NK-92 (cell line): ENCODE results near the gene RBP3.

ENCODE experiments used
- DNase-seq: peaks from one replicate; lab custom pipeline; 2025; ENCODE audit not compliant: unreplicated experiment; lab: John Stamatoyannopoulos, UW

Gene RBP3

DNA sequence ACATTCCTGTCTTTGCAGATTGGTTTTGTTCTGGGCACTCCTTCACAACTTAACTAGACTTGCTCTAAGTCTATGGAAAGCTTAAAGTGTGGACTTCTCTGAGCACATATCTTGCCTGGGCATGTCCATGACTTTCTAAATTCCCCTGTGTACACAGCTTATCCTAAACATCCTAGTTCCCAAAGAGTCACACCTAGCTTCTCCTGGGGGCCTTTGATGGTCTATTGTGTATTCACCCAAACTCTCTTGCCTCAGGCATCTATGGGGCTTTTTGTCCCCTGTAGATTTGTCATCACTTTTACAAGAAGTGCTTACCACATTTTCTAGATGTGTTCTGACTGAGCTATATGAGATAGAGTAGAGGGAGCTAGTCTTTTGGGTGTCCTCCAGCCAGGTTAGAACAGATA is 48.2 kb downstream of the RBP3 start:
- no peak for DNase-seq

GRCh38 chr10:47397256-47397655 is 49.1 kb downstream of the RBP3 start:
- no peak for DNase-seq

DNA sequence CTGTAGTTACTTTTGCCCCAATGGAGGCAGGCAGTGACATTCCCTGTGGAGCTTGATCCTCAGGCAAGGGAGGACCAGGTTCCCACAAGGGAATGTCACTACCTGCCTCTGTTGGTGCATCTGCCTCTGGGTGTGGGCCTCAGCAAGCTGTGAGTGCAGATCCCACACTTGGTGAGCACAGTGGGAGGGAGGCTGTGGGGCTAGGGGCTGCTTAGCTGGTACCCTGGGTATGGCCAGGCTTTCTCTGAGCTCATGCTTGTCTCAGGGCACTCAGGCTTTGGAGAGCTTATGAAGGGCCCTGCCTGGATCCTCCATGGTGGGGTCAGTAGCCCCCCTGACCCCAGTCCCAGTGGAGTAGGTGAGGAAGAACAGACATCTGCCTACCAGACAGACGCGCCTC is 52.1 kb downstream of the RBP3 start:
- DNase-seq, result no peak

- no peak for DNase-seq
Measured at GRCh38 chr10:47400786-47401185, 52.6 kb downstream of the RBP3 start.

- DNase-seq, result no peak
Measured at GRCh38 chr10:47401210-47401609, 53.0 kb downstream of the RBP3 start.

GRCh38 chr10:47401874-47402640 is 53.9 kb downstream of the RBP3 start:
- no peak for DNase-seq

DNA sequence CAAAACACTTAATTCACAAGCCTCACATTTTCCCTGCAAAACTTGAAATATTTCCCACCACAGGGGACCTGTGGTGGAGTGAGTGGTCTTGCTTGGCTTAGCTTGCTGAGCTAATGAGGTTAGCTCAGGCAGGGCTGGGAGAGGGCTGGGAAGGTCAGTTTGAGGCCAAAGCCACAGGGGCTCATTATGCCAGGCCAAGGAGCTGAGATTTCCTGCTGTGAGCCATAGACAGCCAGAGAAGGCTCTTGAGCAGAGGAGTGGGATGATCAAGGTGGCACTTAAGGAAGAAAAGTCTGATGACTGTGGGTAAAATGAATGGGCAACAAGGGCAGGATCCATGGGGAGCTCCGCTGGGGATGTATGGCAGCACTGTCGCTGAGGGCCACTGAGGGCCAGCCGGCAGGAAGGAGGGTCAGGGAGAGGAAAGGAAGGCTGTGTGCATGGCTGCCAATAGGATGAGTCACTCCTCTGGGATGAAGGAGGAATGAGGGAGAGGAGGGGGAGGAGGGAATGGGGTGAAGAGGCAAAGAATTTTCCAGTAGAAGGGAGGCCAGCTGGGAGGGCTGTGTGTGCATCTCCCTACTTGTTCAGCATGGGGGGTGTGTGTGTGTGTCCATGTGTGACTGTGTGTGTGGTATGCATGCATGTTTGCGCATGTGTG is 54.6 kb downstream of the RBP3 start:
- no peak for DNase-seq

DNA sequence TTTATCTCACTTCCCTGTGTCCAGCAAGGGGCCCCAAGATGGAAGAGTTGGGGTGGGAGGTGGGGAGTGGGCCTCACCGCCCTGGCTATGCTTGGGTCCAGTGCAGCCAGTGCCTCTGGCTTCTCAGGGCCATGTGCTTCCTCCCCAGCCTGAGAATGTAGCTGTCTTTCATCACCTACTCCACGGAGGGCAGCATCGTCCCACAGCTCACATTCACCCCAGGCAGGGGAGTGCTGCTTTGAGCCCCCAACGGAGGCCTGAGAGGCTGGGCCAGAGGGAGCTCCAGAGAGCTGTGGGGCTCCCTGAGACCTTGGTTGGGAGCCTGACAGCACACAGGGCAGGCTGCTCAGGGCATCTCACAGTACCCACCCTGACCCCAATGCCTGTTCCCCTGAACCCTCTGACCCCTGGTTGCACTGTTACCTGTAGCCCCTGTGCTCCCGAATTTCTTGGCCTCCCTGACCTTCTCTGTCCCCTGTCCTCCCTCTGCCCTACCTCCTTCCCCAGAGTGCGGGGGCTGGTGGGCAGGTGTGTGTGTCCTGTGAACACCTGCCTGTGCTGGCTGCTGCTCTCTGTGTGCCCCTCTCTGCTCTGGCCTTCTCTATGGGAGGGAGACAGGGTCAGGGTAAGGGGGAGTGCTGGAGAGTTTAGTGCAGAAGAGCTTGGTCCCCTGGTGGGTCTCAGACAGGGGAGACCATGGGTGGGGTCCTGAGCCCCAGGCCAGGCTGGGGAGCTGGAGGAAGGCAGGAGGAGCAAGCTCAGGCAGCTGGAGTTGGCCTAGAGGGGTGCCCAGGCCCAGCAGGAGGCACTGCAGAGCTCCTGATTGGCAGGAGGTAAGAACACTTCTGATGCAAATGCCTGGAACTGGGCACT is 55.5 kb downstream of the RBP3 start:
- DNase-seq, result no peak

DNA sequence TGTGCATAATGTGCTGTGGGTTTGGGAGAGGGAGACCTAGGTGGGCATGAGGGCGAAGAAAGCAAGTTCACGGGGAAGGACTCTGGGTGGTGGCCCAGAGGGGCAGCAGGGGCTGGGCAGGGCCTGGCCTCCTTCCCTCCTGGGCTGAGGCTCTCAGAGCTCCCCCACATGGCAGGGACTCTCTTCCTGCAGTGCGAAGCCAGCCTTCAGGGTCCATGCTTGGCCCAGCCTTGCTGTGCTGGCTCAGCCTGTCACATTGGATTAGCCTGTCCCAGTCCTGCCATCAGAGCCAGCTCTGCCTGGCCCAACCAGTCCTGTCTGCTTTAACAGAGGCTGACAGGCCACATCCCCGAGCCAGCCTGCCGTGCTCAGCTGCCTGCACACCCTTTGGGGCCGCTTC is 56.3 kb downstream of the RBP3 start:
- DNase-seq, result no peak

DNA sequence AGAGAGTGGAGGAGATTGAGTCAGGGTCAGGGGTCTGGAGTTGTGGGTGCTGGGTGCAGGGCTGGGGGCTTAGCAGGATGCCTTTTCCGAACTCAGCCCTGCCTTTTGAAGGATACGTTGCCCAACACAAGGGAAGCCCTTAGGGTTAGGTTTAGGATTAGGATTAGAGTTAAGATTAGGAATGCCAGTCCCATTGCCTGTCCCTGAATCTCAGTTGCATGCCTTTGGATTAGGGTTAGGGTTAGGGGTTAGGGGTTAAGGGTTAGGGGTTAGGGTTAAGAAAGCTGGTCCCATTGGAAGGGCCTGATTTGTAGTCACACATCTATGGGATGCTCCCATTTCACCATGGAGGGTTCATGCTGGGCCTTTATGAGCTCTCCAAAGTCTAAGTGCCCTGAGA is 56.8 kb downstream of the RBP3 start:
- no peak for DNase-seq

- no peak for DNase-seq
Measured at GRCh38 chr10:47405857-47406547, 57.8 kb downstream of the RBP3 start.

GRCh38 chr10:47406548-47406869 is 58.3 kb downstream of the RBP3 start:
- DNase-seq, result no peak

DNA sequence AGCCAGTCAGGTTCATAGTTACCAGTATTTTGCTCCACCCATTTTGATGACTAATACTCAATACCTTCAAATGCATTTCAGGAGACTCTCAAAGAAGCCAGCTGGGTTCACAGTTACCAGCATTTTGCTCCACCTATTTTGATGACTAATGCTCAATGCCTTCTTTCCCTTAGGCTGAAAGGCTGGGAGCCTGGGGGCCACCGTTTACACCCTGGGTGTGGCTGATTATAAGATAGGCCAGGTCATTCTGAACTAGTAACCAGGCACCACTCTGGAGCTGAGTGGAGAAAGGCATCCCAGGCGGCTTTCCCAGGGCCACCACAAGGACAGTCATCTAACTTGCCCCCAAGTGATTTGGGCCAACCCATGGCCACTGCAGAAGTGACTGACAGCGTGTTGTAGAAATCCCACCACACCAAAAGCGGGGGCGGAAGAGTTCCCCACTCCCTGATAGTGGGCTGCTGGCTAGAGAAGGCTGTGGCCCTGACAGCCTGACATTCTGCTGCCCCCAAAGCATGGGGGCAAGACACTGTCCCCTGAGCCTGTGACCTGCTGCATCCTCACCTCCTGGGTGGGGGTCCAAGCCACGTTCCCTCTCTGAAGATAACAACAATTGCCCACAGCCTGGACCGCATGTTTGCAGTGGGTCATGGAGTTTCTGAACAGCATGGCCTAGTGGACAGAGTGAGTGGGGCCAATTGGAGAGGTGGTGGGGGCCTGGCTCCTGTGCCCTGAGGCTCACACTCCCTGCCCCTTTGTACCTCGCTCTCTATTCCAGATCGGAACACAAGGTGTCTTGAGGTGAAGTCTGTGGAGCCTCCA is 58.9 kb downstream of the RBP3 start:
- no peak for DNase-seq
